HG03095 (cell line): Measurements from ENCODE around the gene PARP8.

Experiments used
- ATAC-seq: cut with Tn5 transposase; IDR thresholded peaks from one replicate; pipeline ENCODE4 v1.9.1; 2021; ENCODE audit warnings: moderate library complexity; ENCODE audit not compliant: unreplicated experiment

The PARP8 gene

DNA sequence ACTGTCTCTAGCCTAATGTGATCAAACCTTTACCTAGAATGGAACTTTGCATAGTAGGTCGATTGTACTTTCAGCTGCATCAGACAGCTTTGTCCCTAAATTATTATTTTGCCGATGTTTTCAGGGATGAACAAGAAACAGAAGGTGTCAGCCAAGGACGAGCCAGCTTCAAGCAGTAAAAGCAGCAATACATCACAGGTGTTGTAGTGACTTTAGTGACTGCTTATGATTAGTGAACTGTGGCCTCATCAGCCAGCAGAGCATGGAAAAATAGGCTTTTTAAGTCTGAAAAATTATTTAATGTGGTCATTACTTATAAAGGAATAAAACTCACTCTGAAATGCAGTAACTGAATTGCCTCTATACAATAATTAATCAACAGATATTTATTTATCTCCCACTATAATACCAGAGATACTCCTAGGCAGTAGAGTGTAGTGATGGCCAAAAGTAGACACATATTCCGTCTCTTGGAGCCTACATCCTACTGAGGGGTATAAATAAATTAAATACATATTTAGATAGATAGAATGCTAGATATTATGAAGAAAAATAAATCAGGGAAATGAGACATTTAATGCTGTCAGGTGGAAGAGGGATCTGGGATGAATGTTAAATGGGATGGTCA, 166.3 kb downstream of the PARP8 start:
- no peak for ATAC-seq

- ATAC-seq = no peak
These were observed 169.9 kb downstream of the PARP8 start for GRCh38 chr5:50836356-50836755.

GRCh38 chr5:50839472-50839871, 173.0 kb downstream of the PARP8 start:
- no peak for ATAC-seq

GRCh38 chr5:50843091-50843490, 176.7 kb downstream of the PARP8 start:
- no peak for ATAC-seq

DNA sequence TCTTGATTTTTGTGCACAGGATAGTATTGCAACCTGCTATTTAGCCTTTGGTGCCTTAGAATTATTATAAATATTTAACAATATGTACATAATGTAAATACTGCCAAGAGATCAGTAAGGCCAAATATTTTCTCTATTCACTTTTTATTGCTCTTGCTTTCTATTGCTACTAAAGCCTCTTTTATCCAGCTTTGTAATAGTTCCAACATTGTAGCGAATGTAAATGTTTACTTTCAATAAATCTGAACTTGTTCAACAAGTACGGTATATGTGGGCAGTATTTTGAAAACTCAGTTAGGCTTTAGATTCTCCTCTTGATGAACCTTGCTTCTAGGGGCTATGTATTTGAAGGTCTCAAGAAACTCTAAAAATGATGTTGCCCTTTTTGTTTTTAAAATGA, 179.8 kb downstream of the PARP8 start:
- no peak for ATAC-seq

DNA sequence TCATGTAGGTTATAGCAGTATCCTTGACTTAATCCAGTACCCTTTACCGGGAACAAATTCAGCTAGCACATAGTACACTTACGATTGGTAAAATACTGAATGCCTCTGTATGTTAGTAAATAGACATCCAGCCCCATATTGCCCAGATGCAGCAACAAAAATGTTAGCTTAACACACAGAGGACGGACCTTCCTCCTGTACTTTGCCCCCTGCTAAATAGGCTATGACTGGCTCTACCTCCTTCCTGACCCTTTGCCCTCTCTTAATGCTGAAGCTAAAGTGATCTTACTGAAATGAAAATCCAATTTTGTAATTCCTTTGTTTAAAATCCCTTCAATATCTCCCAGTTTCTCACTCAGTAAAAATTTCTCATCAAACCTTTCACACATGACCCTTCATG, 183.1 kb downstream of the PARP8 start:
- ATAC-seq = no peak

DNA sequence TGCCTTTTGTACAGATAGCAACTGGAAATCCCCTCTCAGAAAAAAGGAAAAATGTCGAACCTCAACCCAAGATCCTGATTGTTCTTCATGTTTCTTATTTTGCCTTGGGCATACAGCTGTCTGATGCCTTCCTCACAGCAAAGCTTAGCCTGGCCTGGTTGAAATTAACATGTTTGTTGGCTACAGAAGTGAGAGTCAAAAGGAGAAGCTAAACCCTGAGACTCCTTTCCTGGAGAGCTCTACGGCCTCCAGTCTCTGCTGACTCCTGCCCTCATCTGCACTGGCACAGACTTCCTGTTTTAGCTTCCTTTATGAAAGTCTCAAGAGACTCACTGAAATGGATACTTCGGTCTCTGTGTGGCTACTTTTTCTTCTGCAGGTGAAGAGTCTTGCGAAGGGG, 186.7 kb downstream of the PARP8 start:
- peak; percentile 66 for ATAC-seq

GRCh38 chr5:50854082-50854481, 187.6 kb downstream of the PARP8 start:
- no peak for ATAC-seq

- ATAC-seq = no peak
These were observed 188.6 kb downstream of the PARP8 start for GRCh38 chr5:50855001-50855400.

GRCh38 chr5:50856401-50857119, 190.1 kb downstream of the PARP8 start:
- ATAC-seq = peak; percentile 85

DNA sequence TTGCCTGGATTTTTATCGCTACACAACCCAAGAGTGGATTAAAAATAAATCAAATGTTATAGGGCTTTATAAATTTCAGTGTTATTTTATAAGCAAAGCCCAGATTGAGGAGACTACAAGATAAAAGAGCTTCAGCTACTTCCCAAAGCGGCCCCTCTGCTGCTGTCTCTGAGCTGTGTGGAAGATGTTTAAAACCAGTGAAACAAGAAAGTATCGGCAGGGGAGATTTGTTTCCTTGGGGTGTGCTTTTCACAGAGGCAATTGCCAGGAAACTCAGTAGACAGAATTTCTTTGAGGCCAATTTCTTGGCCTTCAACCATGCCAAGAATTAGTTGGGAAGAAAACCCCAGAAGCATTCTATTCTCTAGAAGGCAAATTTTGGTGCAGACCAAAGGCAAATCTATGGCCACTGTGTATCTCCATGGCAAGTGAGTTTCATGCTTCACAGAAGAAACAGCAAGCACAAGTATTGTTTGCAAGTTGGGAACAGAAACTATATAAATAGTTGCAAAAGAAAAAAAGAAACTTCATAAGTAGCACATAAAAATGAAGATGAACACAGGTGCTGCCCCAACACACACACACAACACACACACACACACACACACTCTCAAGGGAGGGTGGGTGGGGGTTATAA, 197.2 kb downstream of the PARP8 start:
- no peak for ATAC-seq

- no peak for ATAC-seq
These were observed 198.0 kb downstream of the PARP8 start for GRCh38 chr5:50864466-50864865.

- ATAC-seq = no peak
These were observed 200.0 kb downstream of the PARP8 start for GRCh38 chr5:50866415-50866814.

GRCh38 chr5:50867140-50867539, 200.7 kb downstream of the PARP8 start:
- no peak for ATAC-seq

GRCh38 chr5:50873595-50874277, 207.3 kb downstream of the PARP8 start:
- no peak for ATAC-seq

DNA sequence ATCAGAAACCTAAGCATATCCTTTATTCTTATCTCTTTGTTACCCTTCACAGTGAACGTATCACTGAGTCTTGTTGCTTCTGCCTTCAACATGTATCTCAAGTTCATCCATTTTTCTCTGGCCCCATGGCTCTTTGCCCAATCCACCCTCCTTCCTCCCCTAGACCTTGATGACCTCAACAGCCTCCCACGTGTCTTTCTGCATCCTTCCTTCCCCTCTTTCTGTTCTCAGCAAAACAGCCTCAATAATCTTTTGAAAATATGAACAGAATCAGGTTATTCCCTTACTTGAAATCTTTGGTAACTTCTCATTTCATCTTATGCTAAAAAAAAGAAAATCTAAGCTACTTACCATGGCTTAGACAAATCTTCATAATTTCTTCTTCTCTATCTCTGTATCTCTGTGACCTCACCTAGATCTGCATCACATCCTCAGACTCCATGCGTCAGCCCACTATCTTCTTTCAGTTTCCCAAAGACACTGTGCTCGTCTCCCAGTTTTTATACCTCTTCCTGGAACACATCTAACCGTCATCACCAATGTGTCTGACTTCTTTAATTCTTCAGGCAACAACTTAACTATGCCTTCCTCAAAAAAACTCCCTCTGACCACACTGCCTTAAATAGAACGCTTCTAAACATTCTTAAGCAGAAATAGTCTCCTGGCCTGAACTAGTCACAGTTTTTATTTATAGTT, 208.0 kb downstream of the PARP8 start:
- ATAC-seq = no peak

- ATAC-seq = no peak
These were observed 208.5 kb downstream of the PARP8 start for GRCh38 chr5:50875002-50875344.

GRCh38 chr5:50878470-50878869, 212.0 kb downstream of the PARP8 start:
- ATAC-seq = no peak

DNA sequence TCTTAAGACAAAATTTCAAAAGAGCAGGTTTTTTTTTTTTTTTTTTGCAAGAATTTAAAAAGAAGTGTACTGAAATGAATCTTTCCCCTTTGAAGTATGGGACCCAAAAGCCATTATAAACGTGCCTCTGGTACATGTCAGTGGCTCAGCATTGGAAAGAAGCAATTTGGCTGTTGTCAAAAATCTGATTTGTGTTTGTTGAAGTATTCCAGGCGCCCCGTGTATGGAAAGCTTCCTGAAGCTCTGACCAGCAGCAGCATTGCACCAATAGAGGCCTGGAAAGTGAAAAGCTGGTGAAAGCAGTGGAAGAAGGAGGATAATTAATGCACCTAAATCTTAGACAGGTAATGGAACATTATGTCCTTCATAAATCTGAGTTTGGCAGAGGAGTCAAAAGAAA, 215.0 kb downstream of the PARP8 start:
- no peak for ATAC-seq

- no peak for ATAC-seq
These were observed 220.4 kb downstream of the PARP8 start for GRCh38 chr5:50886657-50887345.
